A549 (cell line): Measurements from ENCODE around the gene ARHGAP26.

Source experiments
- EP300 ChIP-seq, 2 experiments: fragments of >200 bp; sonication (Bioruptor Twin); formaldehyde crosslinking; IDR thresholded peaks; 2 replicates in 1 of 2; 3 replicates in 1 of 2; pipeline ENCODE4 v1.6.1; 2016 to 2017
- ESRRA ChIP-seq: fragments of 150-350 bp; IDR thresholded peaks from 2 replicates; pipeline ENCODE4 v1.6.1; 2014; ENCODE audit warnings: mild to moderate bottlenecking, low read length, borderline replicate concordance
- POLR2A ChIP-seq: IDR thresholded peaks from 2 replicates; pipeline ENCODE4 v1.6.1; 2012; ENCODE audit warnings: mild to moderate bottlenecking, low read length
- POLR2AphosphoS2 ChIP-seq: conservative IDR thresholded peaks from 2 replicates; pipeline ENCODE4 v1.6.1; 2012; ENCODE audit warnings: low read length, improper control_type of control experiment, inconsistent platforms
- TF ChIP-seq, protein P1 (sequence below): fragments of >200 bp; sonication (Bioruptor Twin); formaldehyde crosslinking; IDR thresholded peaks from 3 replicates; pipeline ENCODE4 v1.5.1; 2016

DNA sequence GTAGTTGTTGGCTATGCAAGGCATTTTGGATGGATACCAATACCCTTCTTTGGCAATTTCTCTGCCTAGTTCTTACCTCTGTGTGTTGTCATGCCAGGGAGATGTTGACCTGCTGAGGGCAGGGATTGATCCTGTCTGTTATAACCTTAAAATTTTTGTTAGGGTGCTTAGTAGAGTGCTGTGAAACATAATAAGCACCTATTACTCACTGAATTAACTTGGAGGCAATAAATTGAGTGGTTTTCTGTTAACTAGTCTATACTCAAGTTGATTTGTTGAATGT, 177.2 kb downstream of the ARHGAP26 start:
- TF ChIP-seq ESRRA (no peak), POLR2AphosphoS2 (no peak), EP300 (IDR thresholded peaks at IDR 0.05) (no peak), POLR2A (no peak)
- TF ChIP-seq, protein P1, sequence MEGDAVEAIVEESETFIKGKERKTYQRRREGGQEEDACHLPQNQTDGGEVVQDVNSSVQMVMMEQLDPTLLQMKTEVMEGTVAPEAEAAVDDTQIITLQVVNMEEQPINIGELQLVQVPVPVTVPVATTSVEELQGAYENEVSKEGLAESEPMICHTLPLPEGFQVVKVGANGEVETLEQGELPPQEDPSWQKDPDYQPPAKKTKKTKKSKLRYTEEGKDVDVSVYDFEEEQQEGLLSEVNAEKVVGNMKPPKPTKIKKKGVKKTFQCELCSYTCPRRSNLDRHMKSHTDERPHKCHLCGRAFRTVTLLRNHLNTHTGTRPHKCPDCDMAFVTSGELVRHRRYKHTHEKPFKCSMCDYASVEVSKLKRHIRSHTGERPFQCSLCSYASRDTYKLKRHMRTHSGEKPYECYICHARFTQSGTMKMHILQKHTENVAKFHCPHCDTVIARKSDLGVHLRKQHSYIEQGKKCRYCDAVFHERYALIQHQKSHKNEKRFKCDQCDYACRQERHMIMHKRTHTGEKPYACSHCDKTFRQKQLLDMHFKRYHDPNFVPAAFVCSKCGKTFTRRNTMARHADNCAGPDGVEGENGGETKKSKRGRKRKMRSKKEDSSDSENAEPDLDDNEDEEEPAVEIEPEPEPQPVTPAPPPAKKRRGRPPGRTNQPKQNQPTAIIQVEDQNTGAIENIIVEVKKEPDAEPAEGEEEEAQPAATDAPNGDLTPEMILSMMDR: no peak
